RPMI8226 (cell line): Measurements from ENCODE around the gene SLC7A10.
"Not testable (repeated sequence)": the region's sequence is repeated elsewhere in the genome, so short reads cannot be mapped to it uniquely, and the experiment has no call there.

ENCODE experiments used
- DNase-seq: peaks from one replicate; pipeline ENCODE4 v3.0.0-alpha.2; 2015

SLC7A10 gene

DNA sequence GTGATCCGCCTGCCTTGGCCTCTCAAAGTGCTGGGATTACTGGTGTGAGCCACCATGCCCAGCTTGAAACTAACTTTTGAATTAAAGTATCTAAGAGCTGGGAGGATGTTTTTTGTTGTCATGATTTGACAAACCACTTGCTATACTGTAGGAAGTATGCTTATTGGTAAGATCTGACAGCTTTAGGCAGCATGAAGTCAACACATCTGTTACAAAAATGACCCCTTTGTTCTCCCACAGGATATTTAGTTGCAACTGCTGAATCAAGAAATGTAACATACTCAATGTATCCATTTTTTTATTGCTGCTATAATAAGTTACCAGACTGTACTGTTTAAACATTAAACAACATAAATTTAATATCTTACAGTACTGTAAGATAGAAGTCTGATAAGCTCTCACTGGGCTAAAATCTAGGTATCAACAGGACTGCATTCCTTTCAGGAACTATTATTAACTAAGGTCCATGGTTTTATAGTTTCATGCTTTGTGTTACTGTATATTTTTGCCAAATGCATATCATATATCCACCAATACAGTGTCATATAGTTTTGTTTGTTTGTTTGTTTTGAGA, 54.3 kb downstream of the SLC7A10 start:
- no peak for DNase-seq

DNA sequence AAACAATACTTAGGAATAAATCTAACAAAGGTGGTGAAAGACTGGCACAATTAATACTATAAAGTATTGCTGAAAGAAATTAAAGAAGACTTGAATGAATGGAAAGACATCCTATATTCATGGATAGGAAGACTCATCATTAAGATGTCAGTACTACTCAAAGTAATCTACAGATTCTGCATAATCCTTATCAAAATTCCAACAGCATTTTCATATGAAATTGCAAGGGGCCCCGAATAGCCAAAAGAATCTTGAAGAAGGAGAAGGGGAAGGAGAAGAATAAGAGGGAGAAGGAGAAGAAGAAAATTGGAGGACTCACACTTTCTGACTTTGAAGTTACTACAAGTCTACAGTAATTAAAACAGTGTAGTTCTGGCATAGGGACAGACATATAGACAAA, 57.1 kb downstream of the SLC7A10 start:
- no peak for DNase-seq

DNA sequence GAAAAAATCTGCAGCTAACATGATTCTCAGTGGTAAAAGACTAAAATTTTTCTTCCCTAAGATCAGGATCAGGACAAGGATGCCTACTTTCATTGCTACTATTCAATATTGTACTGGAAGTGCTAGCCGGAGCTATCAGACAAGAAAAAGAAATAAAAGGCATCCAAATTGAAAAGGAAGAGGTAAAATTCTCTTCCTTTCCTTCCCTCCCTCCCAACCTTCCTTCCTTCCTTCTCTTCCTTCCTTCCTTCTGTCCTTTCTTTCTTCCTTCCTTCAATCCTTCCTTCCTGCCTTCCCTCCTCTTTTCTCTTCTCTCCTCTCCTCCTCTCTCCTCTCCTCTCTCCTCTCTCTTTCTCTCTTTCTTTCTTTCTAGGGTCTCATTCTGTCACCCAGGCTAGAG, 58.2 kb downstream of the SLC7A10 start:
- DNase-seq: no peak

DNA sequence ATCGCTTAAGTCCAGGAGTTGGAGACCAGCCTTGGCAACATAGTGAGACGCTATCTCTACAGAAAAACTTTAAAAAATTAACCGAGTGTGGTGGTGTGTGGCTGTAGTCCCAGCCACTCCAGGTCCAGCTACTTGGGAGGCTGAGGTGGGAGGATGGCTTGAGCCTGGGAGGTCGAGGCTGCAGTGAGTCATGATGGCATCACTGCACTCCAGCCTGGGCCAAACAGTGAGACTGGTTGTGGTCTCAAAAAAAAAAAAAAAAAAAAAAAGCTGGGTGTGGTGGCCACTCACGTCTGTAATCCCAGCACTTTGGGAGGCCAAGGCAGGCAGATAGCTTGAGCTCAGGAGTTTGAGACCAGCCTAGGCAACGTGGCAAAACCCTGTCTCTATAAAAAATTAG, 59.6 kb downstream of the SLC7A10 start:
- not testable (repeated sequence) for DNase-seq

DNA sequence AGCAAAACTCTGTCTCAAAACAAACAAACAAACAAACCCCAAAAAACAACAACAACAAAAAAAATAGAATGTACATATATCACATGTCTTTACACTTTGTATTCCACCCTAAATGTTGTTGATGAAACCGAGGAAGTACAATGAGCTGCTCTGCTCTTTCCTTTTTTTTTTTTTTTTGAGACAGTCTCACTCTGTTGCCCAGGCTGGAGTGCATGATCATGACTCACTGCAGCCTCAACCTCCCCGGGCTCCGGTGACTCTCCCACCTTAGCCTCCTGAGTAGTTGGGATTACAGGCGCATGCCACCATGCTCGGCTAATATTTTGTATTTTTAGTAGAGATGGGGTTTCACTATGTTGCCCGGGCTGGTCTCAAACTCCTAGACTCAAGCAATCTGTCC, 62.2 kb downstream of the SLC7A10 start:
- DNase-seq: no peak

DNA sequence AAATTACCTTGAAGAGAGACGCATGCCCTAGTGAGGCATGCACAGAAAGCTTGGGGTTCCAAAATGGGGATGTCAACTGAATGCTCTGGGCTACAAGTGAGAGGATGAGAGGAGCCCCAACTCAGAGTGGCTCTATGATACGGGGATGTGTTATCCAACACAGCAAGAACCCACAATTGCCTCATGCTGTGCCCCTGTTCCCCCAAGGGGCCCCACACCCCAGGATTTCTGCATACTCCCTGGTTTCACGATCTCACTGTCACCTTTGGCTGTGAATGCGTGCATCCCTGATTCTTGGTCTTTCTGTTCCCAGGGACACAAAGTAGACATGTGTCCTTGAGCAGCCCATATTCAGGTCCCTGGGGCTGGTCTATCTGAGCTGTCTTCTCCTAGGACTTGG, 64.4 kb downstream of the SLC7A10 start:
- no peak for DNase-seq

DNA sequence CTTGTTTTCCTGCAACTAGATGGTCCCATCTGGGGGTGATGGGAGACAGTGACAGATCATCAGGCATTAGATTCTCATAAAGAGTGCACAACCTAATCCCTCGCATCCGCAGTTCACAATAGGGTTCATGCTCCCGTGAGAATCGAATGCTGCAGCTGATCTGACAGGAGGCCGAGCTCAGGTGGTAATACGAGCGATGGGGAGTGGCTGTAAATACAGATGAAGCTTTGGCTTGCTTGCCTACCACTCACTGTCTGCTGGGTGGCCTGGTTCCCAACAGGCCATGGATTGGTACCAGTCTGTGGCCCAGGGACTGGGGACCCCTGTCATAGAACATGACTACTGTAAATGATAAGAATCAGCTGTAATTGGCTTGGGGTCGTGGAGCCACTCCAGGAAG, 65.8 kb downstream of the SLC7A10 start:
- no peak for DNase-seq

DNA sequence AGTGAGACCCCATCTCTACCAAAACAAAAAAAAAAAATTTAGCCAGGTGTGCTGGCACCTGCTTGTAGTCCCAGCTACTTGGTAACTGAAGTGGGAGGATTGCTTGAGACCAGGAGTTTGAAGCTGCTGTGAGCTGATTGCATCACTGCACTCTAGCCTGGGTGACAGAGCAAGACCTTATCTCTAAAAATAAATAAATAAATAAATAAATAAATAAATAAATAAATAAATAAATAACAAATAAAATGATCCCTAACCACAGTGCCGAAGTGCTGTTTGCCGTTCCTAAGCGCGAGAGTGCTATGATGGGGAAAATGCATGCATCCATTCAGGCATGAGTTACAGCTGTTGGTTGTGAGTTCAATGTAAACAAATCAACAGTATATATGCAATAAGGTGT, 66.5 kb downstream of the SLC7A10 start:
- no peak for DNase-seq
